PFSK-1 (cell line): ENCODE data around the gene ABCB8.
A peak's percentile ranks its signal among the peaks of the same experiment; 100 is the strongest.

Source experiments
- FOXP2 ChIP-seq: optimal IDR thresholded peaks from 2 replicates; pipeline ENCODE3; 2011; ENCODE audit warnings: borderline replicate concordance, control low read depth, inconsistent platforms; ENCODE audit not compliant: insufficient read depth; ENCODE audit errors: extremely low read length, extremely low read depth
- POLR2AphosphoS5 ChIP-seq: IDR thresholded peaks from 2 replicates; pipeline ENCODE4 v1.6.1; 2012; ENCODE audit warnings: low read depth, mild to moderate bottlenecking, control low read depth, low read length, moderate library complexity
- SIN3A ChIP-seq: IDR thresholded peaks from 2 replicates; pipeline ENCODE4 v1.6.1; 2012; ENCODE audit warnings: mild to moderate bottlenecking, low read length, moderate library complexity, borderline replicate concordance; ENCODE audit not compliant: insufficient read depth
- TAF1 ChIP-seq: IDR thresholded peaks from 2 replicates; pipeline ENCODE4 v1.6.1; 2012; ENCODE audit warnings: low read length, control low read depth, borderline replicate concordance; ENCODE audit not compliant: insufficient read depth
- TF ChIP-seq, protein P1 (sequence below), 2 experiments: IDR thresholded peaks; 2 replicates each; pipeline versions ENCODE4 v1.6.1 to v1.8.0; 2011 to 2012; ENCODE audit warnings: low read depth in 2 of 2, low read length in 2 of 2, control low read depth in 1 of 2, inconsistent platforms in 1 of 2, mild to moderate bottlenecking in 1 of 2, moderate library complexity in 1 of 2; ENCODE audit not compliant: insufficient read depth in 1 of 2

ABCB8 gene

DNA sequence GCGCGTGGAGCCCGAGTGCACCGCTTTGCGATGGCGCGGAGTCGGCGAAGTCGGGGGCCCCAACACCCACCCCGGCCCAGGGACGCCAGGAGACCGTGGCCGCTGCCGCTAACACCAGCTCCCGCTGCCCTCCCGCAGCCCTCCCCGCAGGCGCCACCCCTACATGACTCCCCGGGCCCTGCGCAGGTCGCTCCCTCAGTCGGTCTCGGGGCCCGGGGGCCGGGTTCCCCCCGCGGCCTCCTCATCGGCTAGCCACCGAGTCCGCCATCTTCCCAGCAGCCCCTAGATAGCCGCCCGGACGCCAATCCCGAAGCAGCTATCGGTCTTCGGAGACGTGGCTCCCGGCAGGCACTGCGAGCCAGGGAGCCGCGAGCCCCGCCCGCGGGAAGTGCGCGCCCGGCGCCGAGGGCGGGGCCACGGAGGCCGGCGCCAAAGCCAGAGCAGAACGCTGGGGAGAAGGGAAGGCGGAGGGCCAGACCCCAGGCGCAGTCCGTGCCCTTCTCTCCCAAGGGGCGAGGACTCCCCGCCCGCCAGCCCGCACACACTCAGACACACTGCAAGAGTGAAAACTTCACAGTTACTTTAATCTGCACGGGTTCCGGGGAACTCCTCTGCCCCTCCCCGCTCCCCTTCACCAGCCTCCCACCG lies 52.4 kb downstream of the ABCB8 start, which contains the start of gene FASTK:
FASTK (minus strand) TSS at position 288 of the 648 bp plus-strand sequence; CDS start at position 245, 43 bp downstream.
- TF ChIP-seq, protein P1, sequence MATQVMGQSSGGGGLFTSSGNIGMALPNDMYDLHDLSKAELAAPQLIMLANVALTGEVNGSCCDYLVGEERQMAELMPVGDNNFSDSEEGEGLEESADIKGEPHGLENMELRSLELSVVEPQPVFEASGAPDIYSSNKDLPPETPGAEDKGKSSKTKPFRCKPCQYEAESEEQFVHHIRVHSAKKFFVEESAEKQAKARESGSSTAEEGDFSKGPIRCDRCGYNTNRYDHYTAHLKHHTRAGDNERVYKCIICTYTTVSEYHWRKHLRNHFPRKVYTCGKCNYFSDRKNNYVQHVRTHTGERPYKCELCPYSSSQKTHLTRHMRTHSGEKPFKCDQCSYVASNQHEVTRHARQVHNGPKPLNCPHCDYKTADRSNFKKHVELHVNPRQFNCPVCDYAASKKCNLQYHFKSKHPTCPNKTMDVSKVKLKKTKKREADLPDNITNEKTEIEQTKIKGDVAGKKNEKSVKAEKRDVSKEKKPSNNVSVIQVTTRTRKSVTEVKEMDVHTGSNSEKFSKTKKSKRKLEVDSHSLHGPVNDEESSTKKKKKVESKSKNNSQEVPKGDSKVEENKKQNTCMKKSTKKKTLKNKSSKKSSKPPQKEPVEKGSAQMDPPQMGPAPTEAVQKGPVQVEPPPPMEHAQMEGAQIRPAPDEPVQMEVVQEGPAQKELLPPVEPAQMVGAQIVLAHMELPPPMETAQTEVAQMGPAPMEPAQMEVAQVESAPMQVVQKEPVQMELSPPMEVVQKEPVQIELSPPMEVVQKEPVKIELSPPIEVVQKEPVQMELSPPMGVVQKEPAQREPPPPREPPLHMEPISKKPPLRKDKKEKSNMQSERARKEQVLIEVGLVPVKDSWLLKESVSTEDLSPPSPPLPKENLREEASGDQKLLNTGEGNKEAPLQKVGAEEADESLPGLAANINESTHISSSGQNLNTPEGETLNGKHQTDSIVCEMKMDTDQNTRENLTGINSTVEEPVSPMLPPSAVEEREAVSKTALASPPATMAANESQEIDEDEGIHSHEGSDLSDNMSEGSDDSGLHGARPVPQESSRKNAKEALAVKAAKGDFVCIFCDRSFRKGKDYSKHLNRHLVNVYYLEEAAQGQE (IDR thresholded peaks at IDR 0.05; ENCODE audit: insufficient read depth in 1 of 2, low read depth in 2 of 2, low read length in 2 of 2), result no peak
- peak; percentile 84 for TF ChIP-seq POLR2AphosphoS5
- TF ChIP-seq FOXP2, result no peak
- no peak; the same call in 1 of the 2 replicates for TF ChIP-seq SIN3A
- TF ChIP-seq TAF1, result peak; percentile 90; the same call in 1 of the 2 replicates

DNA sequence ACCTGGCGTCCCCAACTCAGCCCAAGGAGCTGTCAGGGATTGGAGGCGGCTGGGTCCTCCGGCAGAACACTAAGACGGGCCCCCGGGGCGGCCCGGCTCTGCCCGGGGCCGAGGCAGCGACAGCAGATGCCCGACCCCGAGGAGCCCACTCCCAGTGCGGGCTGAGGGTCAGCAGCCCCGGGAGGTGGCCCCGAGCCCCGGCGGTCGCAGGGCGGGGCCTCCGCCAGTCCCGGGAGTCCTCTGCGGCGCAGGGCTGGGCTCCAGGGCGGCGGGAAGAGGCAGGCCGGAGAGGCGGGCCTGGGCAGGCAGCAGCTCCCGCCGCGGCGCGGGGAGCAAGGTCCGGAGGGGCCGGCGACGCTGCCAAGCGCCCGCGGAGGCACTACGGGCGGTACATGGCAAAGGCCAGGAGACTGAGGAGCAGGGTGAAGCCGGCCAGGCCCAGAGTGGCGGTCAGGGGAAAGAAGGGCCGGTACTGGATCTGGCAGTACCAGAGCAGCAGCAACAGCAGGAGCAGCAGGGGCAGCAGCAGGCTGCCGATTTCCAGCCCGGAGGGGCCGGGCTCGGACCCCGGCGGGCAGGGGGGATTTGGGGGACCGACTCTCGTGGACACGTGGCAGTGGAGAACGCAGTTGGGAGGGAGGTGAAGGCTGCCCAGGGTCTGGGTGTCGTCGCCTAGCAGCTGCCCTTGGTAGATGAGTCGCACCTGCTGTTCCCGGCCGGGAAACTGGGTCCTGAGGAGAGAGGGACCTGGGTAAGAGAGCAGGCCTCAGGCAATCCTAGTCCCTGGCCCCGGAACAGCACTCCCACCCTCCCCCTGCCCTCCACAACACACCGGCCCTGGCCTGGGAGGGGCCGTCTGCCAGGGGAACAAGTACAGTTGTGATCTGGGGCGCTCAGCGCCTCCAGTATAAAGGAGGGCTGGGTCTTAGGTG lies 53.2 kb downstream of the ABCB8 start:
- TF ChIP-seq TAF1 (no peak), POLR2AphosphoS5 (no peak), FOXP2 (no peak), SIN3A (no peak)
- TF ChIP-seq, protein P1 (IDR thresholded peaks at IDR 0.05; ENCODE audit: insufficient read depth in 1 of 2, low read depth in 2 of 2, low read length in 2 of 2), result no peak

DNA sequence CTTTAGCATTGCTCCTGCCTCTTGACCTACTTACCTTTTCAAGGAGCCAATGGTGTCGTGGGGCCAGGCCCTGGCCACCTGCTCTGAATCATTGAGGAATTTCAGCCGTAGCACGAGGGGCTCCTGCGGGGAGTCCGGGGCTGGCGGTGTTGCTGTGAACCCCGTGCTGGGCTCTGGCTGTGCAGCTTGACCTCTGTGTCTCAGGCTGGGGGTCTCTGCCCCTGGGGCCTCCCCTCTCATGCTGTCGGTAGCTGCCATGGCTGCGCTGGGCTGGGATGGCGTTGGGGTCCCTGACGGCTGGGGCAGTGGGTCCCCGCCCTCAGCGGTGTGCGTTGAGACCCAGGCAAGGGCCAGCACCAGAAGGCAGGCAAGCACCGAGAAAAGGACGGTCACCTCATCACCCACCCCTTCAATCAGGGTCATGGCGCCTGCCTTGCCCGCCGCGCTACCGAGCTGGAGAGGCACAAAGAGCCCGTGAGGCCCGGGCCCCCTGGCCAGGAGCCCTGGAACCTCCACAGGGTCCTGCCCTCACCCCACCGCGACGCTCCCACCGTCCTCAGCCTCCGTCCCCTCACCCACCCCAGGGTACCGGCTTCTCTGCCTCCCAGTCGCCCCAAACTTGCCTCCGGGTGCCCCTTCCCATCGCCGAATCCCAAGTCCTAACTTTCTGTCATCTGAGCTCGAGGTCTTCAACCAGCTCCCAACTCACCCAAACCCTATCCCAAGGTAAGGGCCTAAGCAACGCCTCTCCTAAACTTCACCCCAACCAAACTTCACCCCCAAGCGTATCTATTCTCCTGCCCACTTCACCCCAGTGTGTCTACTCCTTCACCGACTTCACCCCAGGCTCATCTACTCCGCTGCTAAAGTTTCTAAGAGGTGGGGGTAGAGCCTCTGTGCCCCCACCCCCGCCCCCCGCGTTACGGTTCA lies 54.2 kb downstream of the ABCB8 start:
- TF ChIP-seq POLR2AphosphoS5 (0 out of 2 replicates have a peak, but pooled peaks have one; percentile 19), FOXP2 (no peak), TAF1 (no peak), SIN3A (no peak)
- TF ChIP-seq, protein P1 (IDR thresholded peaks at IDR 0.05; ENCODE audit: insufficient read depth in 1 of 2, low read depth in 2 of 2, low read length in 2 of 2), result no peak

DNA sequence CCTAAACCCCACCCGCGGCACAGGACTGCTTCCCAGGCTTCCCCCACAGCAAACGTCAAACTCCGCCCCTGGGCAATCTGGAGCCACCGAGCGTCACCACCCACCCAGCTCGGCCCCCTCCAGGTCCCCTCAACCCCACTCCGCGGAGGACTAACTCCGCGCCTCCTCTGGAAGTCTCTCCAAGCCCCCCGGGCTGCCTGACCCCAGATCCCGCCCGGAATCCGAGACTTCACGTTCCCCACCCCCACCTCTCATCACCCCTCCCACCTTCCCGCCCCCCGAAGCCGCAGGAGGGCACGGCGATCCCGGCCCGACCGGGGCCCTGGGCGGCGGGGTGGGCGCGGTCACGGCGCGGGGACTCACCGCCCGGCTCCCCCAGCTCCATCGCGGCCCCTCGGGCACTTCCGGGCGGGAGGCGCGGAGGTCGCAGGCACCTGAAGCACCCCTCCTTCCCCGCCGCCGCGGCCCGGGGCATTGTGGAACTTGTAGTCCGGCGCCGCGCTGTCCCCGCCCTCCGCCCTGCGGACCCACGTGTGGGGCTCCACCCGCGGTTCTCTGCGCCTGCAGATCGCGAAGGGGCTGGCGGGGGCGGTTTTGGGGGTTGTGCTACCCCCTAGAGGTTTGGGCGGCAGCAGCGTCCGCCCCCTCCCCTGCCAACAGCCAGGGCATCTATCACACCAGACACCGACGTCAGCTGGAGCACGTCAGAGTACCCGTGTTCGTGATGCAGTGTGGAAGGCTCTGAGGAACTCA lies 55.0 kb downstream of the ABCB8 start, which contains the start of gene TMUB1:
TMUB1 (minus strand) TSS at position 423 of the 753 bp plus-strand sequence. CDS start 930 bp downstream, outside the sequence.
- TF ChIP-seq POLR2AphosphoS5 (peak; percentile 28; the same call in 1 of the 2 replicates), TAF1 (no peak)
